Smooth muscle cell (in vitro differentiated cells): ENCODE data around the gene FOXO1. TPM values are rescaled to one million over a fixed set of nuclear protein-coding genes. Genes with fewer than 3 reads are reported as not detected.
A peak's percentile ranks its signal among the peaks of the same experiment; 100 is the strongest.

Experiments
- DNase-seq: peaks from one replicate; lab custom pipeline; 2025; ENCODE audit not compliant: unreplicated experiment; lab: John Stamatoyannopoulos, UW
- H2AFZ ChIP-seq: fragments of 200-600 bp; sonication (generic); 2 replicates; pipeline ENCODE4 v1.6.0; 2016; ENCODE audit warnings: antibody characterized with exemption, low read depth, mild to moderate bottlenecking
- H3F3A ChIP-seq: fragments of 200-600 bp; sonication (generic); 2 replicates; pipeline ENCODE4 v1.6.0; 2017; ENCODE audit warnings: antibody characterized with exemption, low read depth
- H3K27ac ChIP-seq: fragments of 200-600 bp; sonication (generic); 2 replicates; pipeline ENCODE4 v1.5.1; 2016; ENCODE audit warnings: low read depth, mild to moderate bottlenecking
- H3K27me3 ChIP-seq: fragments of 200-600 bp; sonication (generic); 2 replicates; pipeline ENCODE4 v1.6.1; 2016; ENCODE audit warnings: low read depth, mild to moderate bottlenecking
- H3K36me3 ChIP-seq: fragments of 200-600 bp; sonication (generic); 2 replicates; pipeline ENCODE4 v1.5.1; 2016; ENCODE audit warnings: low read depth
- H3K4me1 ChIP-seq: fragments of 200-600 bp; sonication (generic); 2 replicates; pipeline ENCODE4 v1.5.1; 2016; ENCODE audit warnings: low read depth
- H3K4me2 ChIP-seq: fragments of 200-600 bp; sonication (generic); 2 replicates; pipeline ENCODE4 v1.6.0; 2016; ENCODE audit warnings: mild to moderate bottlenecking
- H3K4me3 ChIP-seq: fragments of 200-600 bp; sonication (generic); 2 replicates; pipeline ENCODE4 v1.5.1; 2016; ENCODE audit warnings: mild to moderate bottlenecking
- H3K79me2 ChIP-seq: fragments of 200-600 bp; sonication (generic); 2 replicates; pipeline ENCODE4 v1.6.0; 2016; ENCODE audit warnings: low read depth, mild to moderate bottlenecking
- H3K9ac ChIP-seq: fragments of 200-600 bp; sonication (generic); 2 replicates; pipeline ENCODE4 v1.6.0; 2016; ENCODE audit warnings: low read depth
- H3K9me3 ChIP-seq: fragments of 200-600 bp; sonication (generic); replicated peaks from 2 replicates; pipeline ENCODE4 v1.5.1; 2016; ENCODE audit warnings: low read depth
- H4K20me1 ChIP-seq: fragments of 200-600 bp; sonication (generic); 2 replicates; pipeline ENCODE4 v1.6.0; 2016; ENCODE audit warnings: low read depth
- WGBS: methylation state at CpG from one replicate; pipeline ENCODE4 v1.1.7; 2016; ENCODE audit warnings: low lambda C conversion rate; 5-methylcytosine and 5-hydroxymethylcytosine counted together
- polyA plus RNA-seq: library from polyadenylated mRNA; unstranded; fragments of >200 nt; fragmentation: Nextera tagmentation; extraction: Ambion mirVana; gene quantifications from 2 replicates; pipeline ENCODE4 v1.2.1, GENCODE V29; 2016
- total RNA-seq: library from RNA; depleted of rRNA; stranded (reverse); fragments of >200 nt; gene quantifications from 2 replicates; pipeline ENCODE4 v1.2.3, GENCODE V29; 2014
- TF ChIP-seq, protein P1 (sequence below): fragments of 200-600 bp; sonication (generic); IDR thresholded peaks from 2 replicates; pipeline ENCODE4 v1.5.1; 2017; ENCODE audit warnings: borderline replicate concordance, mild to moderate bottlenecking, antibody characterized with exemption; ENCODE audit not compliant: insufficient read depth, poor library complexity, severe bottlenecking

The FOXO1 gene
- total and polyA plus RNA-seq, 2 experiments from 2014 or later, result 17.0 to 19.9 TPM

DNA sequence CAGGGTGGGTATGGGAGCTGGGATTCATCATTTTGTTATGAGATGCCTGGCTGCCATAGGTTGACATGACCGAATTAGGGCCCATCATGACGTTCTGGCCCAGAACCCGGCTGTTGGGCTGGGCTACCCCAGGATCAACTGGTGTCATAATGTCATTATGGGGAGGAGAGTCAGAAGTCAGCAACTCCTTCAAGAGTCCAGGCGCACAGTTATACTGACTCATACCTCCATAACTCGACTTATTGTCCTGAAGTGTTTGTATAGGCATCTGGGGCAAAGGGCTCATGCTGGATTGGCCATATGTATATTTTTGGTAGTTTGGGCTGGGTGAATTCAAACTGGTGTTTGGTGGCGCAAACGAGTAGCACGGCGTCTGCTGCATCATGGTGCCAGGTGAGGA is 106.5 kb downstream of the FOXO1 start:
- no peaks in the 10 kb centered on the region for H3F3A ChIP-seq
- no peak overlapping the region for H3K9ac ChIP-seq
- H3K4me1 ChIP-seq, result peaks cover 6% of the 10 kb centered on the region
- H3K36me3 ChIP-seq, result no peaks in the 10 kb centered on the region
- H3K4me2 ChIP-seq, result no peak overlapping the region
- H3K4me3 ChIP-seq, result no peak overlapping the region
- no peak overlapping the region for H2AFZ ChIP-seq
- H3K79me2 ChIP-seq, result peaks cover 18% of the 10 kb centered on the region
- no peak overlapping the region for H3K27ac ChIP-seq
- WGBS, result over 99% methylated on average over 9 of the region's 9 CpGs
- TF ChIP-seq, protein P1, sequence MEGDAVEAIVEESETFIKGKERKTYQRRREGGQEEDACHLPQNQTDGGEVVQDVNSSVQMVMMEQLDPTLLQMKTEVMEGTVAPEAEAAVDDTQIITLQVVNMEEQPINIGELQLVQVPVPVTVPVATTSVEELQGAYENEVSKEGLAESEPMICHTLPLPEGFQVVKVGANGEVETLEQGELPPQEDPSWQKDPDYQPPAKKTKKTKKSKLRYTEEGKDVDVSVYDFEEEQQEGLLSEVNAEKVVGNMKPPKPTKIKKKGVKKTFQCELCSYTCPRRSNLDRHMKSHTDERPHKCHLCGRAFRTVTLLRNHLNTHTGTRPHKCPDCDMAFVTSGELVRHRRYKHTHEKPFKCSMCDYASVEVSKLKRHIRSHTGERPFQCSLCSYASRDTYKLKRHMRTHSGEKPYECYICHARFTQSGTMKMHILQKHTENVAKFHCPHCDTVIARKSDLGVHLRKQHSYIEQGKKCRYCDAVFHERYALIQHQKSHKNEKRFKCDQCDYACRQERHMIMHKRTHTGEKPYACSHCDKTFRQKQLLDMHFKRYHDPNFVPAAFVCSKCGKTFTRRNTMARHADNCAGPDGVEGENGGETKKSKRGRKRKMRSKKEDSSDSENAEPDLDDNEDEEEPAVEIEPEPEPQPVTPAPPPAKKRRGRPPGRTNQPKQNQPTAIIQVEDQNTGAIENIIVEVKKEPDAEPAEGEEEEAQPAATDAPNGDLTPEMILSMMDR, result no peak
- no peak for DNase-seq
- no peaks in the 10 kb centered on the region for H3K9me3 ChIP-seq
- no peaks in the 10 kb centered on the region for H3K27me3 ChIP-seq
- H4K20me1 ChIP-seq, result peaks cover 89% of the 10 kb centered on the region

DNA sequence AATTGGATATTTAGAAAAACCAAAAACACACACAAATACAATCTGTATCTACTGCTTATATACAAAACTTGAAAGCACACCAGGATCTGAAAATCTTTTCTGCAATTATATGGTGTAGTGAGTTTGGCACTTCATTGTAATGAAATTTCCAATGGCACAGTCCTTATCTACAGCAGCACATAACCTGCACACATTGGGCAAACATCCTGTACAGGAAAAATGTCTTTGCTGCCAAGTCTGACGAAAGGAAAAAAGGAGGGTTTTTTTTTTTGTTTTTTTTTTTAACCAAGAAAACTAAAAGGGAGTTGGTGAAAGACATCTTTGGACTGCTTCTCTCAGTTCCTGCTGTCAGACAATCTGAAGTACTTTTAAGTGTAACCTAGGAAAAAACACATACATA is 107.8 kb downstream of the FOXO1 start:
- no peak overlapping the region for H3K4me2 ChIP-seq
- no peaks in the 10 kb centered on the region for H3K36me3 ChIP-seq
- peaks cover 18% of the 10 kb centered on the region for H3K79me2 ChIP-seq
- no peak overlapping the region for H2AFZ ChIP-seq
- WGBS, result 92% methylated on average over 1 of the region's 1 CpG
- H4K20me1 ChIP-seq, result peaks cover 77% of the 10 kb centered on the region
- DNase-seq, result no peak
- H3K9ac ChIP-seq, result no peak overlapping the region
- no peaks in the 10 kb centered on the region for H3K9me3 ChIP-seq
- no peaks in the 10 kb centered on the region for H3K27me3 ChIP-seq
- TF ChIP-seq, protein P1, result no peak
- H3K4me1 ChIP-seq, result peaks cover 2% of the 10 kb centered on the region
- no peak overlapping the region for H3K4me3 ChIP-seq
- no peak overlapping the region for H3K27ac ChIP-seq
- no peaks in the 10 kb centered on the region for H3F3A ChIP-seq

DNA sequence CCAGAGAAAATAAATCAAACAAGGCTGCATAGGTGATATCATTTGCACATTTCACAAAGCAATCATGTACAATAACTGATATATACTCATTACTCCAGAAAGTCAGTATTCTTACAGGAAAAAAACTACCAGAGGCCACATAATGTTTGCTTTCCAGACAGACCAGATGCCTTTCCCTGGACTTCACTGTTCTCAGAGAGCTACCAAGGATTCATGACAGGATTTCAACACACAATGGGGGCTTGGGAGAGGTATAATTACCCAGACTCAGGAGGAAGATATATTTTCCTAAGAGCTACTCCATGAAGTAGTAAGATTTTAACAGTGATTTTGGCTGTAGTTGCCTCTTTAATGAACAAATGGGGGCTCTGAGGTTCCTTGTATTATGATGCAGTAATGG is 110.0 kb downstream of the FOXO1 start:
- Histone ChIP-seq H3K79me2 (peaks cover 13% of the 10 kb centered on the region), H3K27me3 (no peaks in the 10 kb centered on the region), H3K4me1 (no peaks in the 10 kb centered on the region), H3K36me3 (no peaks in the 10 kb centered on the region), H4K20me1 (peaks cover 55% of the 10 kb centered on the region), H2AFZ (no peak overlapping the region), H3F3A (no peaks in the 10 kb centered on the region), H3K4me2 (no peak overlapping the region), H3K27ac (no peak overlapping the region), H3K9ac (no peak overlapping the region), H3K9me3 (no peaks in the 10 kb centered on the region), H3K4me3 (no peak overlapping the region)
- DNase-seq, result no peak
- TF ChIP-seq, protein P1, result no peak

DNA sequence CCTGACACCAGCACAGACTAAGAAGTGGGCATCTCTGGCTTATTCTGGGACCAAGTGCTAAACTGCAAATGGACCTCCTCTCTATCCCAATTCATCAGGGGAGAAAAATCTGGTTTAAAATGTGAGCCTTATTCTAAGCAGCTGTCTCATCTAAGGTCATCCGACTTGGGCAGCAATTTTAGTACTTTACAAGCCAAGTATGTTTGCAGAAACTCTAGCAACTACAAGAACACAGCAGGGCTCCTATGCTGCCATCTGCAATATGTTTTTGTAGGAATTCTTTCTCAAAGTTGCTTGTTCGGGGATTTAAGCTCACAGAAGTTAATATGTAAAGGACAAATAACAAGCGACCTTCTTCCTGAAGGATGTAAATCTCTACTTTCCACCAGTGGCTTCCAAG is 113.1 kb downstream of the FOXO1 start:
- Histone ChIP-seq H2AFZ (no peak overlapping the region), H3K36me3 (no peaks in the 10 kb centered on the region), H3K79me2 (peaks cover 11% of the 10 kb centered on the region), H3F3A (no peaks in the 10 kb centered on the region), H4K20me1 (peaks cover 32% of the 10 kb centered on the region), H3K4me1 (no peaks in the 10 kb centered on the region), H3K27ac (peak overlapping the region; percentile 43), H3K4me3 (no peak overlapping the region), H3K27me3 (no peaks in the 10 kb centered on the region), H3K4me2 (no peak overlapping the region), H3K9ac (no peak overlapping the region), H3K9me3 (no peaks in the 10 kb centered on the region)
- no peak for DNase-seq
- TF ChIP-seq, protein P1, result no peak
- WGBS, result 83% methylated on average over 3 of the region's 3 CpGs
